B cell (primary cell): Measurements from ENCODE around the gene GUCA1C. TPM values are rescaled to one million over a fixed set of nuclear protein-coding genes. Genes with fewer than 3 reads are reported as not detected.

ENCODE experiments used
- ATAC-seq: fragments of 200-7000 bp; cut with Tn5 transposase; one replicate; pipeline ENCODE4 v1.10.0; 2021; ENCODE audit warnings: low read depth, mild to moderate bottlenecking, moderate number of reproducible peaks, moderate library complexity
- CTCF ChIA-PET: fragments of 350-600 bp; sonication (Branson Sonifier 250); formaldehyde crosslinking; loops from one replicate; lab custom pipeline; 2021; ENCODE audit warnings: antibody characterized with exemption, inconsistent platforms; lab: Charles Lee
- POLR2A ChIA-PET: fragments of 350-600 bp; sonication (Branson Sonifier 250); formaldehyde crosslinking; loops from one replicate; lab custom pipeline; 2021; ENCODE audit warnings: antibody characterized with exemption; lab: Charles Lee
- DNase-seq: peaks from one replicate; pipeline ENCODE4 v3.0.0; 2013
- H2AFZ ChIP-seq: 2 replicates; pipeline ENCODE4 v1.6.1; 2012; ENCODE audit warnings: mild to moderate bottlenecking, low read depth, low read length; ENCODE audit not compliant: insufficient read depth, poor library complexity, severe bottlenecking
- H3K27ac ChIP-seq, 2 donors: 1 replicate in 1 of 2; 2 replicates in 1 of 2; pipeline ENCODE4 v1.5.1; 2012 to 2013; ENCODE audit warnings: low read length in 2 of 2, mild to moderate bottlenecking in 2 of 2, moderate library complexity in 1 of 2
- H3K27me3 ChIP-seq, 4 experiments: fragments of 200-600 bp in 1 of 4; sonication (generic) in 1 of 4; replicated peaks in 1 of 4; 1 replicate in 2 of 4; 2 replicates in 2 of 4; pipeline versions ENCODE4 v1.6.1 to v1.7.0; 2013 to 2016; ENCODE audit warnings: low read length in 3 of 4, mild to moderate bottlenecking in 2 of 4, mixed read lengths in 1 of 4, moderate library complexity in 1 of 4; ENCODE audit not compliant: insufficient read depth in 4 of 4, control insufficient read depth in 3 of 4; ENCODE audit errors: control extremely low read depth in 1 of 4
- H3K36me3 ChIP-seq, 2 experiments: replicated peaks in 1 of 2; 1 replicate in 1 of 2; 2 replicates in 1 of 2; pipeline versions ENCODE4 v1.6.1 to v1.7.1; 2013; ENCODE audit warnings: low read length in 1 of 2; ENCODE audit not compliant: insufficient read depth in 2 of 2, control insufficient read depth in 1 of 2; ENCODE audit errors: control extremely low read depth in 1 of 2, extremely low read depth in 1 of 2
- H3K4me1 ChIP-seq, 2 donors: fragments of 200-600 bp in 1 of 2; sonication (generic) in 1 of 2; 1 replicate in 1 of 2; 2 replicates in 1 of 2; pipeline versions ENCODE4 v1.5.1 to v1.6.1; 2013 to 2017; ENCODE audit warnings: low read length in 2 of 2; ENCODE audit not compliant: control insufficient read depth in 2 of 2, insufficient read depth in 2 of 2
- H3K4me2 ChIP-seq: replicated peaks from 2 replicates; pipeline ENCODE3; 2012; ENCODE audit warnings: mild to moderate bottlenecking, low read depth, low read length; ENCODE audit not compliant: poor library complexity, severe bottlenecking
- H3K4me3 ChIP-seq, 5 experiments: fragments of 200-600 bp in 1 of 5; sonication (generic) in 1 of 5; 1 replicate in 3 of 5; 2 replicates in 2 of 5; pipeline versions ENCODE4 v1.5.1 to v1.7.0; 2011 to 2016; ENCODE audit warnings: low read length in 4 of 5, mild to moderate bottlenecking in 4 of 5, low read depth in 2 of 5, control low read depth in 1 of 5, moderate library complexity in 1 of 5; ENCODE audit not compliant: insufficient read depth in 1 of 5; ENCODE audit errors: control extremely low read depth in 1 of 5, extremely low read depth in 1 of 5
- H3K79me2 ChIP-seq: fragments of 200-600 bp; sonication (generic); one replicate; pipeline ENCODE4 v1.6.0; 2016; ENCODE audit warnings: low read length; ENCODE audit not compliant: control insufficient read depth, insufficient read depth
- H3K9ac ChIP-seq: fragments of 200-600 bp; sonication (generic); 2 replicates; pipeline ENCODE4 v1.6.1; 2017; ENCODE audit warnings: mild to moderate bottlenecking, low read length, moderate library complexity
- H3K9me3 ChIP-seq, 3 donors: one replicate each; pipeline versions ENCODE4 v1.6.1 to v1.7.1; 2013; ENCODE audit warnings: low read length in 2 of 3; ENCODE audit not compliant: control insufficient read depth in 2 of 3, insufficient read depth in 1 of 3; ENCODE audit errors: control extremely low read depth in 1 of 3
- H4K20me1 ChIP-seq: 2 replicates; pipeline ENCODE4 v1.6.0; 2012; ENCODE audit warnings: mild to moderate bottlenecking, low read length; ENCODE audit not compliant: insufficient read depth, control insufficient read depth, poor library complexity, severe bottlenecking
- H3K27ac Mint-ChIP-seq: one replicate; pipeline ENCODE4 v1.8.0; 2021; ENCODE audit warnings: mixed read lengths
- H3K27me3 Mint-ChIP-seq: one replicate; pipeline ENCODE4 v1.8.0; 2021; ENCODE audit warnings: mixed read lengths
- H3K4me1 Mint-ChIP-seq: one replicate; pipeline ENCODE4 v1.8.0; 2021; ENCODE audit warnings: mixed read lengths
- H3K4me3 Mint-ChIP-seq: one replicate; pipeline ENCODE4 v1.8.0; 2021; ENCODE audit warnings: mixed read lengths
- H3K9me3 Mint-ChIP-seq: one replicate; pipeline ENCODE4 v1.8.0; 2022; ENCODE audit warnings: mixed read lengths; ENCODE audit not compliant: insufficient read depth
- EZH2 ChIP-seq: IDR thresholded peaks from 2 replicates; pipeline ENCODE4 v1.6.1; 2012; ENCODE audit warnings: borderline replicate concordance, low read depth, mild to moderate bottlenecking, moderate library complexity, low read length; ENCODE audit not compliant: insufficient read depth, poor library complexity, severe bottlenecking
- WGBS: methylation state at CpG from one replicate; pipeline ENCODE4 v1.1.5; 2013; ENCODE audit warnings: missing lambda C conversion rate; ENCODE audit not compliant: insufficient coverage; 5-methylcytosine and 5-hydroxymethylcytosine counted together
- intact Hi-C: fragments of 100-400 bp; cut with micrococcal nuclease; formaldehyde crosslinking; loops from one replicate; pipeline ENCODE4 v1.10.0; 2022
- polyA plus RNA-seq: library from polyadenylated mRNA; depleted of rRNA; stranded (reverse); fragments of >200 nt; gene quantifications from 2 replicates; pipeline ENCODE4 v1.2.3, GENCODE V29; 2012
- total RNA-seq, 2 donors: library from RNA; stranded (reverse); fragments of 120-200 nt in 1 of 2; gene quantifications; 1 replicate in 1 of 2; 2 replicates in 1 of 2; pipeline versions ENCODE4 v1.2.3 to v1.2.4, GENCODE V29; 2013 to 2022
- TF ChIP-seq, protein P1 (sequence below): fragments of 200-600 bp; IDR thresholded peaks from one replicate; pipeline ENCODE4 v1.8.0; 2022; ENCODE audit warnings: antibody characterized with exemption, mild to moderate bottlenecking

Gene GUCA1C
- total and polyA plus RNA-seq, 2 donors (not counting 1 experiment from before 2014, with no cell fraction given): not detected

GRCh38 chr3:108883373-108883772 is 70.3 kb downstream of the GUCA1C start:
- Mint-ChIP-seq H3K4me1 (no peaks in the 10 kb centered on the region), H3K27ac (no peak overlapping the region), H3K27me3 (peaks cover 10% of the 10 kb centered on the region), H3K4me3 (no peak overlapping the region), H3K9me3 (no peaks in the 10 kb centered on the region)
- ATAC-seq (no peak), DNase-seq (no peak)
- Histone ChIP-seq H3K4me1 (no peaks in the 10 kb centered on the region), H3K27me3 (peaks cover 0 to 3% (median 0%) of the 10 kb centered on the region in 4 experiments), H3K79me2 (no peaks in the 10 kb centered on the region), H3K27ac (no peak overlapping the region), H3K36me3 (no peaks in the 10 kb centered on the region), H3K9me3 (no peaks in the 10 kb centered on the region), H3K4me2 (no peak overlapping the region), H2AFZ (no peak overlapping the region), H4K20me1 (no peaks in the 10 kb centered on the region), H3K9ac (no peak overlapping the region), H3K4me3 (no peak overlapping the region)
- CTCF ChIA-PET: no interaction called here
- no CpG with 5 or more reads among the region's 1 CpG for WGBS
- POLR2A ChIA-PET: no interaction called here
- TF ChIP-seq, protein P1, sequence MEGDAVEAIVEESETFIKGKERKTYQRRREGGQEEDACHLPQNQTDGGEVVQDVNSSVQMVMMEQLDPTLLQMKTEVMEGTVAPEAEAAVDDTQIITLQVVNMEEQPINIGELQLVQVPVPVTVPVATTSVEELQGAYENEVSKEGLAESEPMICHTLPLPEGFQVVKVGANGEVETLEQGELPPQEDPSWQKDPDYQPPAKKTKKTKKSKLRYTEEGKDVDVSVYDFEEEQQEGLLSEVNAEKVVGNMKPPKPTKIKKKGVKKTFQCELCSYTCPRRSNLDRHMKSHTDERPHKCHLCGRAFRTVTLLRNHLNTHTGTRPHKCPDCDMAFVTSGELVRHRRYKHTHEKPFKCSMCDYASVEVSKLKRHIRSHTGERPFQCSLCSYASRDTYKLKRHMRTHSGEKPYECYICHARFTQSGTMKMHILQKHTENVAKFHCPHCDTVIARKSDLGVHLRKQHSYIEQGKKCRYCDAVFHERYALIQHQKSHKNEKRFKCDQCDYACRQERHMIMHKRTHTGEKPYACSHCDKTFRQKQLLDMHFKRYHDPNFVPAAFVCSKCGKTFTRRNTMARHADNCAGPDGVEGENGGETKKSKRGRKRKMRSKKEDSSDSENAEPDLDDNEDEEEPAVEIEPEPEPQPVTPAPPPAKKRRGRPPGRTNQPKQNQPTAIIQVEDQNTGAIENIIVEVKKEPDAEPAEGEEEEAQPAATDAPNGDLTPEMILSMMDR: no peak
- TF ChIP-seq EZH2: no peak
- intact Hi-C loops: no loop called here

- Histone ChIP-seq H3K9me3 (no peaks in the 10 kb centered on the region), H3K4me3 (no peak overlapping the region), H3K27ac (no peak overlapping the region), H3K4me2 (no peak overlapping the region), H3K9ac (no peak overlapping the region), H4K20me1 (no peaks in the 10 kb centered on the region), H3K79me2 (no peaks in the 10 kb centered on the region), H3K27me3 (peaks cover 0 to 3% (median 0%) of the 10 kb centered on the region in 4 experiments), H3K4me1 (no peaks in the 10 kb centered on the region), H3K36me3 (no peaks in the 10 kb centered on the region), H2AFZ (no peak overlapping the region)
- Mint-ChIP-seq H3K27me3 (peaks cover 11% of the 10 kb centered on the region), H3K9me3 (no peaks in the 10 kb centered on the region), H3K27ac (no peak overlapping the region), H3K4me3 (no peak overlapping the region), H3K4me1 (no peaks in the 10 kb centered on the region)
- ATAC-seq (no peak), DNase-seq (no peak)
- TF ChIP-seq EZH2: no peak
- intact Hi-C loops: no loop called here
- POLR2A ChIA-PET: no interaction called here
- CTCF ChIA-PET: no interaction called here
These were observed 70.9 kb downstream of the GUCA1C start for GRCh38 chr3:108882762-108883161.
